ENCODE results near the gene ZNF555.
"Not testable (repeated sequence)": the region's sequence is repeated elsewhere in the genome, so short reads cannot be mapped to it uniquely, and the experiment has no call there.

Gene ZNF555

GRCh38 chr19:2840794-2841791, at the start of gene ZNF555:
TSS of gene ZNF555 (plus strand) at chr19:2841475. CDS start at chr19:2841573, 98 bp downstream.
- DNase-seq, result peak; percentile 93 to 100 (median 99)

GRCh38 chr19:2791876-2792275, 49.4 kb upstream of the ZNF555 start:
- DNase-seq, result no peak

- not testable (repeated sequence) for DNase-seq
These were observed 48.6 kb upstream of the ZNF555 start for GRCh38 chr19:2792666-2793065.

- DNase-seq, result no peak
These were observed 48.1 kb upstream of the ZNF555 start for GRCh38 chr19:2793126-2793525.

- DNase-seq, result no peak
These were observed 47.7 kb upstream of the ZNF555 start for GRCh38 chr19:2793577-2793976.

GRCh38 chr19:2795827-2796658, 45.2 kb upstream of the ZNF555 start:
- no peak for DNase-seq

GRCh38 chr19:2796659-2797266, 44.5 kb upstream of the ZNF555 start:
- no peak for DNase-seq

GRCh38 chr19:2797280-2797679, 44.0 kb upstream of the ZNF555 start:
- no peak for DNase-seq

- DNase-seq, result no peak
These were observed 43.1 kb upstream of the ZNF555 start for GRCh38 chr19:2798158-2798685.

- peak in 1 of 56 donors; percentile 36 for DNase-seq
These were observed 42.5 kb upstream of the ZNF555 start for GRCh38 chr19:2798733-2799132.

GRCh38 chr19:2799273-2800020, 41.8 kb upstream of the ZNF555 start:
- no peak for DNase-seq

- DNase-seq, result no peak
These were observed 40.8 kb upstream of the ZNF555 start for GRCh38 chr19:2800506-2800905.

GRCh38 chr19:2802826-2803225, 38.4 kb upstream of the ZNF555 start:
- no peak for DNase-seq

- DNase-seq, result no peak
These were observed 37.7 kb upstream of the ZNF555 start for GRCh38 chr19:2803486-2804155.

GRCh38 chr19:2804156-2805004, 36.9 kb upstream of the ZNF555 start:
- no peak for DNase-seq

- no peak for DNase-seq
These were observed 35.9 kb upstream of the ZNF555 start for GRCh38 chr19:2805261-2805900.

GRCh38 chr19:2805991-2806649, 35.2 kb upstream of the ZNF555 start:
- no peak for DNase-seq
